HepG2 (cell line): ENCODE results near the gene CTNNA2. TPM values are rescaled to one million over a fixed set of nuclear protein-coding genes. Genes with fewer than 3 reads are reported as not detected.

Experiments
- ATAC-seq: fragments of 200-7000 bp; cut with Tn5 transposase; 3 replicates; pipeline ENCODE4 v1.9.1; 2020; ENCODE audit warnings: mild to moderate bottlenecking, moderate library complexity
- BruUV-seq: library from RNA; stranded (reverse); fragments of 400-500 nt; replicated peaks from 2 replicates; lab custom pipeline; 2021; lab: Mats Ljungman, UMichigan
- CTCF ChIA-PET: fragments of 300-600 bp; formaldehyde crosslinking; extraction: SDS; loops from one replicate; lab custom pipeline; 2021; ENCODE audit warnings: low total read pairs, inconsistent platforms, low intra/inter-chr PET ratio; lab: Yijun Ruan, JAX
- POLR2A ChIA-PET: fragments of 350-600 bp; sonication (Branson Sonifier 250); formaldehyde crosslinking; loops from one replicate; lab custom pipeline; 2020; ENCODE audit warnings: antibody characterized with exemption, inconsistent platforms; lab: Yijun Ruan, JAX
- DNase-seq: peaks from one replicate; pipeline ENCODE4 v3.0.0-alpha.2; 2015; ENCODE audit warnings: low spot score
- FAIRE-seq: peaks from 3 replicates; lab custom pipeline; 2011; peaks lifted over from hg19 to GRCh38; lab: Jason Lieb, UNC
- H2AFZ ChIP-seq: one replicate; pipeline ENCODE4 v1.6.1; 2011; ENCODE audit warnings: low read length, inconsistent platforms
- H3K27ac ChIP-seq: fragments of 300-600 bp; 3 replicates; pipeline ENCODE4 v1.8.0; 2011; ENCODE audit warnings: mixed run types, mild to moderate bottlenecking, mixed read lengths, low read length, inconsistent platforms; ENCODE audit not compliant: insufficient read depth; ENCODE audit errors: extremely low read length
- H3K27me3 ChIP-seq, 2 experiments: fragments of 200-600 bp in 1 of 2; 2 replicates in 1 of 2; 3 replicates in 1 of 2; pipeline versions ENCODE4 v1.6.0 to v1.8.0; 2011; ENCODE audit warnings: low read length in 2 of 2, mild to moderate bottlenecking in 2 of 2, moderate library complexity in 2 of 2, inconsistent platforms in 1 of 2; ENCODE audit not compliant: insufficient read depth in 2 of 2, control insufficient read depth in 1 of 2
- H3K36me3 ChIP-seq, 2 experiments: fragments of 200-600 bp in 1 of 2; replicated peaks in 1 of 2; 2 replicates in 1 of 2; 3 replicates in 1 of 2; pipeline versions ENCODE4 v1.5.1 to v1.8.0; 2011; ENCODE audit warnings: low read length in 2 of 2, inconsistent platforms in 1 of 2; ENCODE audit not compliant: insufficient read depth in 2 of 2, control insufficient read depth in 1 of 2
- H3K4me1 ChIP-seq: 2 replicates; pipeline ENCODE4 v1.5.1; 2012; ENCODE audit warnings: low read length, inconsistent platforms; ENCODE audit not compliant: insufficient read depth
- H3K4me2 ChIP-seq: 2 replicates; pipeline ENCODE4 v1.6.0; 2011; ENCODE audit warnings: low read depth, low read length, inconsistent platforms
- H3K4me3 ChIP-seq, 3 experiments: fragments of 200-600 bp in 1 of 3; sonication (generic), shearing (Covaris generic) in 1 of 3; replicated peaks in 1 of 3; 2 replicates each; pipeline ENCODE4 v1.5.1; 2011 to 2016; ENCODE audit warnings: low read length in 3 of 3, inconsistent platforms in 2 of 3, low read depth in 2 of 3, mild to moderate bottlenecking in 2 of 3, control low read depth in 1 of 3, mixed read lengths in 1 of 3; ENCODE audit not compliant: insufficient read depth in 1 of 3
- H3K79me2 ChIP-seq: one replicate; pipeline ENCODE4 v1.6.1; 2011; ENCODE audit warnings: low read length, inconsistent platforms; ENCODE audit not compliant: insufficient read depth
- H3K9ac ChIP-seq: 2 replicates; pipeline ENCODE4 v1.6.0; 2011; ENCODE audit warnings: mild to moderate bottlenecking, low read depth, low read length, inconsistent platforms; ENCODE audit not compliant: insufficient read depth
- H3K9me3 ChIP-seq: 2 replicates; pipeline ENCODE4 v1.5.1; 2012; ENCODE audit warnings: mild to moderate bottlenecking, low read length
- H4K20me1 ChIP-seq: 2 replicates; pipeline ENCODE4 v1.6.0; 2011; ENCODE audit warnings: inconsistent platforms, mild to moderate bottlenecking, low read length, moderate library complexity; ENCODE audit not compliant: insufficient read depth
- E2F1 ChIP-seq: sonication (generic); formaldehyde crosslinking; IDR thresholded peaks from 2 replicates; pipeline ENCODE4 v1.5.0; 2020; ENCODE audit warnings: missing genetic modification reagents
- FOXP1 ChIP-seq, 2 experiments: fragments of 450-650 bp in 1 of 2; IDR thresholded peaks; 2 replicates each; pipeline ENCODE4 v1.6.1; 2017 to 2018; ENCODE audit warnings: antibody characterized with exemption in 1 of 2
- HDAC2 ChIP-seq: sonication (generic); formaldehyde crosslinking; IDR thresholded peaks from 2 replicates; pipeline ENCODE4 v1.4.0; 2020; ENCODE audit warnings: missing genetic modification reagents
- PHF5A ChIP-seq: IDR thresholded peaks from one replicate; pipeline ENCODE4 v1.6.1; 2018; ENCODE audit warnings: low read depth, missing genetic modification reagents; ENCODE audit not compliant: unreplicated experiment
- SNAPC2 ChIP-seq: sonication (generic); formaldehyde crosslinking; IDR thresholded peaks from 2 replicates; pipeline ENCODE4 v1.8.1; 2022; ENCODE audit warnings: mild to moderate bottlenecking, missing genetic modification reagents
- SNAPC4 ChIP-seq: sonication (generic); formaldehyde crosslinking; IDR thresholded peaks from 2 replicates; pipeline ENCODE4 v1.4.0; 2020; ENCODE audit warnings: mild to moderate bottlenecking, missing genetic modification reagents
- TIGD3 ChIP-seq: sonication (generic); formaldehyde crosslinking; IDR thresholded peaks from 2 replicates; pipeline ENCODE4 v1.5.1; 2020; ENCODE audit warnings: mild to moderate bottlenecking, missing genetic modification reagents, borderline replicate concordance
- ZBTB7A ChIP-seq: sonication (generic); formaldehyde crosslinking; IDR thresholded peaks from 2 replicates; pipeline ENCODE4 v1.8.0; 2022; ENCODE audit warnings: mild to moderate bottlenecking, missing genetic modification reagents
- ZIK1 ChIP-seq: sonication (generic); formaldehyde crosslinking; IDR thresholded peaks from 2 replicates; pipeline ENCODE4 v1.5.0; 2020; ENCODE audit warnings: mild to moderate bottlenecking, low read depth, missing genetic modification reagents, borderline replicate concordance
- ZNF207 ChIP-seq: fragments of 450-650 bp; IDR thresholded peaks from 2 replicates; pipeline ENCODE4 v1.6.1; 2016; ENCODE audit warnings: antibody characterized with exemption, borderline replicate concordance
- ZNF3 ChIP-seq: IDR thresholded peaks from 2 replicates; pipeline ENCODE4 v1.7.0; 2017; ENCODE audit warnings: inconsistent platforms
- ZNF329 ChIP-seq: sonication (generic); formaldehyde crosslinking; IDR thresholded peaks from 2 replicates; pipeline ENCODE4 v1.9.0; 2021; ENCODE audit warnings: low read depth, mild to moderate bottlenecking, missing genetic modification reagents
- ZNF431 ChIP-seq: sonication (generic); formaldehyde crosslinking; IDR thresholded peaks from 2 replicates; pipeline ENCODE4 v1.9.0; 2022; ENCODE audit warnings: missing genetic modification reagents, low read depth, mild to moderate bottlenecking, borderline replicate concordance
- ZNF616 ChIP-seq: sonication (generic); formaldehyde crosslinking; IDR thresholded peaks from 2 replicates; pipeline ENCODE4 v1.5.0; 2020; ENCODE audit warnings: low read depth, mild to moderate bottlenecking, missing genetic modification reagents
- ZSCAN21 ChIP-seq: sonication (generic); formaldehyde crosslinking; IDR thresholded peaks from 2 replicates; pipeline ENCODE4 v1.8.0; 2022; ENCODE audit warnings: mild to moderate bottlenecking, missing genetic modification reagents, moderate library complexity, borderline replicate concordance
- WGBS: methylation state at CpG from one replicate; pipeline ENCODE4 v1.1.6; 2017; ENCODE audit warnings: low lambda C conversion rate; 5-methylcytosine and 5-hydroxymethylcytosine counted together
- in situ Hi-C: cut with HindIII; loops from 2 replicates; pipeline ENCODE4 v1.10.0; 2017; ENCODE audit warnings: low pct_unique_long_range_greater_than_20kb; ENCODE audit not compliant: extremely low pct_ligation_motif_present
- intact Hi-C: fragments of 100-400 bp; cut with micrococcal nuclease; formaldehyde crosslinking; loops from one replicate; pipeline ENCODE4 v1.10.0; 2022; ENCODE audit not compliant: unreplicated experiment
- polyA plus RNA-seq, 8 experiments: library from polyadenylated mRNA; depleted of rRNA in 3 of 8; stranded (reverse) in 7 of 8; unstranded in 1 of 8; fragments of >200 nt; fragmentation: Illumina TruSeq in 4 of 8; extraction: Trizol in 4 of 8; gene quantifications; 2 replicates each; pipeline versions ENCODE4 v1.2.1 to v1.2.3, GENCODE V29; 2011 to 2016; ENCODE audit warnings: low read depth in 4 of 8, missing spikeins in 1 of 8, mixed read lengths in 1 of 8; ENCODE audit not compliant: insufficient read depth in 1 of 8
- total RNA-seq, 5 experiments: library from RNA; depleted of rRNA; stranded (reverse); fragments of >200 nt; fragmentation: Illumina TruSeq; extraction: Trizol; gene quantifications; 2 replicates each; pipeline ENCODE4 v1.2.3, GENCODE V29; 2016; ENCODE audit warnings: low read depth in 1 of 5
- TF ChIP-seq, protein P1 (sequence below): sonication (generic); formaldehyde crosslinking; IDR thresholded peaks from 2 replicates; pipeline ENCODE4 v1.4.0; 2020; ENCODE audit warnings: missing genetic modification reagents, borderline replicate concordance

Gene CTNNA2
- total and polyA plus RNA-seq, 2 of the 13 experiments (the other 11 are each of a cell fraction or from before 2014, with no cell fraction given): not detected

DNA sequence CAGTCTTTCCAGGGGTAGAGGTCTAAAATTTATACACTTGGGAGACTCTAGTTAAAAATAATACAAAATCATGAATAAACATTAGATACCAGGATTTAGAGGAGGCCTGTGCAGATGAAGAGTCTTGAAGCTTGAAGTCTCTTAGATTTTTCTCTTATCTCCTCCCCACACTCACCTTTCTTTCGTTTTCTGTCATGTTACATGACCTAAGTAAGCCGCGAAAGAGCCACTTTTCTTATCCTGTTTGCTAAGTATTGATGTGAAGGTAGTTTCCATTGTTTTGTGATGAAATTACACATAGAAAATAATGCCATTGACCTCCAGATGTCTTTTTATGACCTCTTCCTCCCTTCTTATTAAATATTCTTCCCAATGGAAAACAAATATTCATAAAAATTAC lies 423.9 kb downstream of the CTNNA2 start:
- CTCF ChIA-PET: no interaction called here
- H3K4me3 ChIP-seq: no peak overlapping the region
- ATAC-seq: no peak
- TF ChIP-seq, protein P1, sequence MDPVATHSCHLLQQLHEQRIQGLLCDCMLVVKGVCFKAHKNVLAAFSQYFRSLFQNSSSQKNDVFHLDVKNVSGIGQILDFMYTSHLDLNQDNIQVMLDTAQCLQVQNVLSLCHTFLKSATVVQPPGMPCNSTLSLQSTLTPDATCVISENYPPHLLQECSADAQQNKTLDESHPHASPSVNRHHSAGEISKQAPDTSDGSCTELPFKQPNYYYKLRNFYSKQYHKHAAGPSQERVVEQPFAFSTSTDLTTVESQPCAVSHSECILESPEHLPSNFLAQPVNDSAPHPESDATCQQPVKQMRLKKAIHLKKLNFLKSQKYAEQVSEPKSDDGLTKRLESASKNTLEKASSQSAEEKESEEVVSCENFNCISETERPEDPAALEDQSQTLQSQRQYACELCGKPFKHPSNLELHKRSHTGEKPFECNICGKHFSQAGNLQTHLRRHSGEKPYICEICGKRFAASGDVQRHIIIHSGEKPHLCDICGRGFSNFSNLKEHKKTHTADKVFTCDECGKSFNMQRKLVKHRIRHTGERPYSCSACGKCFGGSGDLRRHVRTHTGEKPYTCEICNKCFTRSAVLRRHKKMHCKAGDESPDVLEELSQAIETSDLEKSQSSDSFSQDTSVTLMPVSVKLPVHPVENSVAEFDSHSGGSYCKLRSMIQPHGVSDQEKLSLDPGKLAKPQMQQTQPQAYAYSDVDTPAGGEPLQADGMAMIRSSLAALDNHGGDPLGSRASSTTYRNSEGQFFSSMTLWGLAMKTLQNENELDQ (CRISPR knock-in tag): no peak
- TF ChIP-seq E2F1: no peak
- TF ChIP-seq FOXP1 (IDR thresholded peaks at IDR 0.05): no peak
- TF ChIP-seq FOXP1 (CRISPR knock-in tag; IDR thresholded peaks at IDR 0.05): no peak
- no peak for TF ChIP-seq ZNF431 (CRISPR knock-in tag)
- no peak for TF ChIP-seq HDAC2
- TF ChIP-seq ZIK1 (CRISPR knock-in tag): no peak
- no peak for TF ChIP-seq ZNF616 (CRISPR knock-in tag)
- TF ChIP-seq ZNF207: no peak
- TF ChIP-seq ZNF329 (CRISPR knock-in tag): no peak
- TF ChIP-seq ZNF3 (CRISPR knock-in tag): no peak
- no peak for TF ChIP-seq TIGD3 (CRISPR knock-in tag)
- no peak for TF ChIP-seq ZBTB7A (CRISPR knock-in tag)
- no peak for TF ChIP-seq SNAPC4
- TF ChIP-seq SNAPC2 (CRISPR knock-in tag): no peak
- TF ChIP-seq ZSCAN21 (CRISPR knock-in tag): no peak
- no peak for TF ChIP-seq PHF5A (CRISPR knock-in tag)

More for the DNA sequence above, 423.9 kb downstream of the CTNNA2 start:
- no peak for FAIRE-seq
- H2AFZ ChIP-seq: no peak overlapping the region
- 47% methylated on average over 3 of the region's 3 CpGs for WGBS
- no peaks in the 10 kb centered on the region for H4K20me1 ChIP-seq
- peaks cover 4% of the 10 kb centered on the region; the same call in 1 of the 2 replicates for H3K4me1 ChIP-seq
- no peak overlapping the region for H3K4me2 ChIP-seq
- intact Hi-C loops (no loop called here), in situ Hi-C loops (no loop called here)
- H3K36me3 ChIP-seq: no peaks in the 10 kb centered on the region
- no peak overlapping the region for H3K9ac ChIP-seq
- H3K9me3 ChIP-seq: no peaks in the 10 kb centered on the region
- H3K79me2 ChIP-seq: no peaks in the 10 kb centered on the region
- POLR2A ChIA-PET: no interaction called here
- DNase-seq: no peak
- no peak overlapping the region for H3K27ac ChIP-seq
- no peaks in the 10 kb centered on the region for H3K27me3 ChIP-seq
- BruUV-seq: no TSS peak
